GM21717 (cell line): ENCODE data around the gene RNF223.

ENCODE experiments used
- ATAC-seq: cut with Tn5 transposase; IDR thresholded peaks from one replicate; pipeline ENCODE4 v1.9.1; 2021; ENCODE audit warnings: mild to moderate bottlenecking, moderate library complexity; ENCODE audit not compliant: unreplicated experiment

The RNF223 gene

DNA sequence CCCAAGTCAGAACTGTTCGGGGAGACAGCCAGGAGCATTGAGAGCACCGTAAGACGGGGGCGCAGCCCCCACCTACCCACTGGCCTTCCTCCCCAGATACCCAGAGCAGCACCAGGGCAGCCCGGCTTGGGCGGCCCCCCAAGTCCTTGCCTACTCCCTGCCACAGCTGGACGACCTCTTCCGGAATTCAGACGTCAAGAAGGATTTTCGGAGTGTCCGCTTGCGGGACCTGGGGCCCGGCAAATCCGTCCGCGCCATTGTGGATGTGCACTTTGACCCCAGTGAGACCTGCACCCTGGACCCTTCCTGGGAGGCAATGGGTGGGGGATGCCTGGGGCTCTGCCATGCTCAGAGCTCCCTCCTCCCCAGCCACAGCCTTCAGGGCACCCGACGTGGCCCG is 26.7 kb downstream of the RNF223 start:
- no peak for ATAC-seq

DNA sequence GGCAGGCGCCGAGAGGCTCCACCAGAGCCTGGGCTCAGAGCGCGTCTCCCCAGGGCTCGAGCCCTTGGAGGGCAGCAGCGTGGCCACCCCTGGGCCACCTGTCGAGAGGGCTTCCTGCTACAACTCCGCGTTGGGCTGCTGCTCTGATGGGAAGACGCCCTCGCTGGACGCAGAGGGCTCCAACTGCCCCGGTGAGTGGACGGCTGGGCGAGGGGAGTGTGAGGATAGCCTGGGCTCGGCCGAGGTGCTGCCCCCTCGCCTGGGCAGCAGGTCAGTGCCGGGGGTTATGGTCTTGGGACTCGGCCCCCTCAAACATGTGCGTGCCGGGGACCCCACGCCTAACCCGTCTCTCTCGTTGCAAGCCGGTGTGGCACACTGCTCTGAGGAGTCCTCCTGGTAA is 27.3 kb downstream of the RNF223 start:
- no peak for ATAC-seq

DNA sequence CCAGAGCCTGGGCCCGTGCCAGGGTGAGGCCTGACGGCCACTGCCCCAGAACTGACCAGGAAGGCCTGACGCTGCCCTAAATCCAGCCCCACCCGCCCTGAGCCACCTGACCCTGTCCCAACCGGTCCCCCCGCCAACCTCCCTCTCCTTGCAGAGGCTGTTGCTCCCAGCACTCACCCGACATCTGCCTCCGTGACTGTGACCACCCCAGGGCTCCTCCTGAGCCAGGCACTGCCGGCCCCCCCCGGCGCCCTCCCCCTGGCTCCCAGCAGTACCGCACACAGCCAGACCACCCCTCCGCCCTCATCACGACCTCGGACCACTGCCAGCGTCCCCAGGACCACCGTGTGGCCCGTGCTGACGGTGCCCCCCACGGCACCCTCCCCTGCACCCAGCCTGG is 27.9 kb downstream of the RNF223 start:
- no peak for ATAC-seq

DNA sequence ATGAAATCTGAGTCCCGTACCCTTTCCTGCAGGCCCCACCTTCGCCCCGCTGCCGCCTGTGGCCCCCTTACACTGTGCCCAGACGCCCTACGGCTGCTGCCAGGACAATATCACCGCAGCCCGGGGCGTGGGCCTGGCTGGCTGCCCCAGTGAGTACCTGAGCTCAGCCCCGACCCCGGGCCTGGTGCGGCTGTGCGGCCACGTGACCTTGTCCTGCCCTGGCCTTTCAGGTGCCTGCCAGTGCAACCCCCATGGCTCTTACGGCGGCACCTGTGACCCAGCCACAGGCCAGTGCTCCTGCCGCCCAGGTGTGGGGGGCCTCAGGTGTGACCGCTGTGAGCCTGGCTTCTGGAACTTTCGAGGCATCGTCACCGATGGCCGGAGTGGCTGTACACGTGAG is 29.0 kb downstream of the RNF223 start:
- no peak for ATAC-seq

DNA sequence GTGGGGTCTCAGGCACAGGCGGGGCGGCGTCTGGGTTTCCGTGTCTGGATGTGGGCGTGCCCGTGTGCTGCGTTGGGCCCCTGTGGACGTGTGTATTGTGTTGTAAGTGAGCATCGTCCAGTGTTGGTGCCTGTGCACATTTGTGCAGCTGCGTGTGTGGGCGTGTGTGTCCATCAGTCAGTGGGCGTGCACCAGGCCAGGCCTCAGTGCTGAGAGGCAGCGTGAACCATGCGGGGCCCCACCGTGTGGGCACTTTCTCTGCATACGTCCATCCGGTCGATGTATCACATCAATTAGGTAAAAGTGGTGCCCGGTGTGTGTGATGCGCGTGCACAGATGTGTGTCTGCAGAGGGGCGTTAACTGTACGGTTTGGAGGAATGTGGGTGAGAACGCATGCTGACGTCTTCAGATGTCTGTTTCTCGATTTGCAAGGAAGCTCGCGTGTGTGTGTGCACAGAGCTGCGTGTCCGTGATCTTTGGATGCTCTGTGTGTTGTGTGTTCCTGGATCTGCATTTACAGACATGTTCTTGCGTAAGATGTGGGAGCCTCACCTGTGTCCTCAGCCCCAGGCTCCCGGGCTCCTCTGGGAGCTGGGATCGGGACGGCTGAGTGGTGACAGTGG is 29.5 kb downstream of the RNF223 start:
- ATAC-seq = no peak

DNA sequence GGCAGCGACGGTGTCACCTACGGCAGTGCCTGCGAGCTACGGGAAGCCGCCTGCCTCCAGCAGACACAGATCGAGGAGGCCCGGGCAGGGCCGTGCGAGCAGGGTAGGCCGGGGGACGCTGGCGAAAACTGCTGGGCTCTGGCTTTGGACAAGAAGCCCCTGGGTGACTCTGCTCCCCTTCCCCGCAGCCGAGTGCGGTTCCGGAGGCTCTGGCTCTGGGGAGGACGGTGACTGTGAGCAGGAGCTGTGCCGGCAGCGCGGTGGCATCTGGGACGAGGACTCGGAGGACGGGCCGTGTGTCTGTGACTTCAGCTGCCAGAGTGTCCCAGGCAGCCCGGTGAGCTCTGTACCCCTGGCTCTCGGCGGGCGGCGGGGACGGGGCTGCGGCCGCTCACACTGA is 30.2 kb downstream of the RNF223 start:
- ATAC-seq = no peak

DNA sequence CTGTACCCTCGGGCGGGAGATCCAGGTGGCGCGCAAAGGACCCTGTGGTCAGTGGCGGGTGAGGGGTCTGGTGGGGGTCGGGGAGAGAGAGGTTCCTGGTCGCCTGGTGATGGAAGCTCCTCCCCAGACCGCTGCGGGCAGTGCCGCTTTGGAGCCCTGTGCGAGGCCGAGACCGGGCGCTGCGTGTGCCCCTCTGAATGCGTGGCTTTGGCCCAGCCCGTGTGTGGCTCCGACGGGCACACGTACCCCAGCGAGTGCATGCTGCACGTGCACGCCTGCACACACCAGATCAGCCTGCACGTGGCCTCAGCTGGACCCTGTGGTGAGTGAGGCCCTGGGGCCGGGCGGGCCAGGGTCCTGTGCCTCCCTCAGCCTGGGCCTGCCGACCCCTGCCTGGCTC is 30.7 kb downstream of the RNF223 start:
- ATAC-seq = no peak

DNA sequence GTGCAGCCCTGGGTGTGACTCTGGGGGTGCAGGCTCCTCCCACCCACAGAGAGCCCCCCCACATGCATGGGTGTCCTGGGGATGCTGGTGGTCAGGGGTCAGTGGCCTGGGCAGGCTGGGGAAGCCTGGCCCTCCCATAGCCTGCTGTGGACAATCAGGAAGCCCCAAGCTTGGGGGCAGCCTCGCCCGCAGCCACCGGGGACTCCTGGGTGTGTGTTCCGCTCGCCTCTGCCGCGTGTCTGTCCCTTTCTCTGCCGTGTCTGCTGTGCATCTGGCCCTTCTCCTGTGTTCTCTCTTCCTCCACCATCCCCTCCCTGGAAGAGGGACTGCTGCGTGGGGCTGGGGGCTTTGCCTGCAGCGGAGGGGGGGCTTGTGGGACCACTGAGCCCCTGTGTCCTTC is 31.3 kb downstream of the RNF223 start:
- no peak for ATAC-seq

DNA sequence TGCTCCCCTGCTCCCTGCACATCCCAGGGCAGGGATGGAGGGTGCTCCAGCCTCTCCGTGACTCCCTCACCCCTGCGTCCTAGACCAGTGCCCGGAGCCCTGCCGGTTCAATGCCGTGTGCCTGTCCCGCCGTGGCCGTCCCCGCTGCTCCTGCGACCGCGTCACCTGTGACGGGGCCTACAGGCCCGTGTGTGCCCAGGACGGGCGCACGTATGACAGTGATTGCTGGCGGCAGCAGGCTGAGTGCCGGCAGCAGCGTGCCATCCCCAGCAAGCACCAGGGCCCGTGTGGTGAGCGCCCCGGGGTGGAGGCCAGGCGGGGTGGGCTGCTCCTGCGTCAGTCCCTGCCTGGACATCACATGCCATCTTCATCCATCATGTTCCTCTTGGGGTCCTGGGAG is 32.2 kb downstream of the RNF223 start:
- no peak for ATAC-seq

DNA sequence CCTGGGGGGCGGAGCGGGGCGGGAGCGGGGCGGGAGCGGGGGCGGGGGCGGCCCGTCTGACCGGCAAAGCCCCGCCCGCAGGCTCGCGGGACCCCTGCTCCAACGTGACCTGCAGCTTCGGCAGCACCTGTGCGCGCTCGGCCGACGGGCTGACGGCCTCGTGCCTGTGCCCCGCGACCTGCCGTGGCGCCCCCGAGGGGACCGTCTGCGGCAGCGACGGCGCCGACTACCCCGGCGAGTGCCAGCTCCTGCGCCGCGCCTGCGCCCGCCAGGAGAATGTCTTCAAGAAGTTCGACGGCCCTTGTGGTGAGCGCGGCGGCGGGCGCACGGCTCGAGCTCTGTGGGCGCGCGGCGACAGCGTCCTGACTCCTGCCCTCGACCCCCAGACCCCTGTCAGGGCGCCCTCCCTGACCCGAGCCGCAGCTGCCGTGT is 33.0 kb downstream of the RNF223 start:
- ATAC-seq = no peak

DNA sequence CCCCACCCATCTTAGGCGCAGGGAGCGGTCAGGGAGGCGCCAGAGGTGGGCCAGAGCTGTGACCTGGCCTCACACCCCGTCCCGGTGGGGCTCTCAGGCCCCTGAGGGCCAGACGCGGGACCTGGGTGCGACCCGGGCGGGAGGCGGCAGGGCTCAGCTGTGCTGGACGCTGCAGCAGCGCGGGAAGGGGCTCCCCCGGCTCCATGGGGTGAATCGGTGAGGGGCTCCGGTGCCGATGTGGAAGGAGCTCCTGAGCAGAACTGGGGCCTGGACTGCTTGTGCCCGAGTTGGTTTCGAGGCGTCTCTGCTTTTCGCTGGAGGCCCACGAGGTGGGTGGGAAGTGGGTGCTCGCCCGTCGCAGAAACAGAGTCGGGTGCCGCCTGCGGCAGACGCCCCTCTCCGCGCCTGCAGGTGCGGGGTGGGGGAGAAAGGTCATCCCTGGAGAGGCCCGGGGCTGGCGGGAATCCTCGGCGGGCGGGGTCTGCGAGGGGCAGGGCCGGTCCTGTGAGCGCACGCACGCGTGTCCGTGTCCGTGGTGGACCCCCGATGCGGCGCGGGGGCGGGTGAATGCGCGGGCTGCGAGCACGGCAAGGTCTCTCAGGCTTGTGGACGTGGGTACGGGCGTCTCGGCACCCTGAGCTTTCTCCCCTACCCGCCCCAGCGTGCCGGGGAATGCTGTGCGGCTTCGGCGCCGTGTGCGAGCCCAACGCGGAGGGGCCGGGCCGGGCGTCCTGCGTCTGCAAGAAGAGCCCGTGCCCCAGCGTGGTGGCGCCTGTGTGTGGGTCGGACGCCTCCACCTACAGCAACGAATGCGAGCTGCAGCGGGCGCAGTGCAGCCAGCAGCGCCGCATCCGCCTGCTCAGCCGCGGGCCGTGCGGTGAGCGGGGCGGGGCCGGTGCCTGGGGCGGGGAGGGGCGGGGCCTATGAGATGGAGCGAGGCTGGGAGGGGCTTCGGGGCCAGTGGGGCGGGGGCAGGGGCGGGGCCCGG is 33.8 kb downstream of the RNF223 start:
- no peak for ATAC-seq

DNA sequence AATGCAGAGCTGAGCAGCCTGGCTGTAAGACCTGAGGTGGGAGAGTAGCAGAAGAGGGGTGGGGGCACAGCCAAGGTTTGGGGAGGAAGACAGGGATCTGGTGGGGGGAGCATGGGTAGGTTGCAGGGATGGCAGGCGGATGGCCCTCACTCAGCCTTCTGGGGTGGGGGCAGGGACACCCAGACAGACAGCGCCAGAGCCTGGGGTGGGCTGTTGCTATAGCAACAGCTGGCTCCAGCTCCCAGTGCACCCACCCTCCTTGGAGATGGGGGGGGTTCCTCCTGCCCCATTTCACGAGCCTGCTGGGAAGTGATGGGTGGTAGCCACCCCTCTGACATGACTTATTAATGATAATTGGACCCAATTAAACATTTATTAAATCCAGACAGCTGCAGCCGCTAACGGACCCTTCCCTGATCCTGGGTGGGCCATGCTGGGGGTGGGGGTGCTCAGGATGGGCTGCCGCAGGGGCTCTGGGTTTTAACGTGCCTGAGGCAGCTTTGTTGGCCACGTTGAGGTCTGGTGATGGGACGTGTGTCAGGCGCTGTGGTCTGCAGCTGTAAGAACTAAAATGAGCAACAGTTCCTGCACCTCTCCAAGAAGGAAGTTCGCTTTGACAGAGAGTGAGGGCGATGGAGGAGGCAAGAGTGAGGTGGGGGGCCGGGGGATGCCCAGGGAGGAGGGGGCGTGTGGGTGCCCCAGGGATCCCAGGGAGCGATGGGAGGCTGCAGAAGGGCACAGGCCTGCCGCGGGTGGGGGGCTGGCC is 34.8 kb downstream of the RNF223 start:
- ATAC-seq = no peak

DNA sequence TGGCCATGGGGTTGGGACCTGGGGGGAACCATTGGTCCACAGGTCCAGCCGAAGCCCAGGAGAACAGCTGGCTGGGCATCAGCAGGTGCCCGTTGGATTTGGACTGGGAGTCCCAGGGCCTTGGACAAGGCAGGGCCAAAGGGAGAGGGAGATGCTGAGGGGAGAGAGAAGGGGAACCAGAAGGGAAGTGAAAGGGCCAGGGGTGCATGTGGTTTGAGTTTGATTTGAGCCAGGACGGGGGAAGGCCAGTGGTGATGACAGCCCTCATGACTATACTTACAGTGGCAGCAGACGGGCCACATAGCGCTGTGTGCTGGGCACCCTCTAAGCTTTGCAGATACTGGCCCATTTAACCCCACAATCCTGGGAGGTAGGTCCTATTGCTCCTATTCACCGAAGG is 35.4 kb downstream of the RNF223 start:
- ATAC-seq = no peak

DNA sequence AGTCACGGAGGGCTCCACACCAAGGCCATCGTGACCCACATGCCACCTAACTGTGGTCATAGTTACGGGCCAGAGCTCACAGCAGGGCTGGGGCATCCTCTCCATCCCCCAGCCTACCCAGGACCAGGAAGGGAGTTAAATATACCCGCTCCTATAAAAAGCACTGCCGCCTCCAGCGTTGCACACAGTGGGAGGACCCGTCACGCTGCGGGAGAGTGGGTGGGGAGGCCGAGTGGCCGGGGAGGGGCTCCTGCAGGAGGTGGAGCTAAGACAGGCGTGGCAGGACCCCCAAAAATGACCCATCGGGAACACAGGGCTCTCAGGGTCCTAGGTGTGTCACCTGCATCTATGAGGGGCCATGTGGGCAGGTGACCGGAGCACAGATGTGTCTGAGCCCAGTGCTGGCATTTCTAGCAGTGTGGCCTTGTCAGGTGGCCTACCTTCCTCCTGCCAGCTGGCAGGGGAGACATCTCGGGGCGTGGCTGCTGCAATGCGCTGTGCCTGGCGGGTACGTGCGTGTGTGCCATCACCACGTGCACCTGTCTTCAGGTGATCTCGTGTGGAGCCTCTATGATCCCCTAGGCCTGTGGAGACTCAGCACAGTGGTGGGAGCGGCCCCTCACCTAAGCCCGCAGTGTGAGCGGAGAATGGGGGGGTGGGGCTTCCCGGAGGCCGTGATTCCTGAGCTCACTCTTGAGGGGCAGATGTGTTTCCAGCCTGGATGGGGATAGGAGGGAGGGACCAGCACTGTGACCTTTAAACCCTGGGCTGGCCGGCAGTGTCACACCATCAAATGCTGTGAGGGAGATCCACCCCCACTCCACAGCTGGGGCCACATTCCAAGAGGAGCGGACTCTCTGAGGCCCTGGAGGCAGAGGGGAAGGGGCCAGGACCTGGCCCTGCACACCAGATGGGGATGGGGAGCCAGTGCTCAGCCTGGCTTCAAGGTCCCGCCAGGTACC is 36.5 kb downstream of the RNF223 start:
- no peak for ATAC-seq

DNA sequence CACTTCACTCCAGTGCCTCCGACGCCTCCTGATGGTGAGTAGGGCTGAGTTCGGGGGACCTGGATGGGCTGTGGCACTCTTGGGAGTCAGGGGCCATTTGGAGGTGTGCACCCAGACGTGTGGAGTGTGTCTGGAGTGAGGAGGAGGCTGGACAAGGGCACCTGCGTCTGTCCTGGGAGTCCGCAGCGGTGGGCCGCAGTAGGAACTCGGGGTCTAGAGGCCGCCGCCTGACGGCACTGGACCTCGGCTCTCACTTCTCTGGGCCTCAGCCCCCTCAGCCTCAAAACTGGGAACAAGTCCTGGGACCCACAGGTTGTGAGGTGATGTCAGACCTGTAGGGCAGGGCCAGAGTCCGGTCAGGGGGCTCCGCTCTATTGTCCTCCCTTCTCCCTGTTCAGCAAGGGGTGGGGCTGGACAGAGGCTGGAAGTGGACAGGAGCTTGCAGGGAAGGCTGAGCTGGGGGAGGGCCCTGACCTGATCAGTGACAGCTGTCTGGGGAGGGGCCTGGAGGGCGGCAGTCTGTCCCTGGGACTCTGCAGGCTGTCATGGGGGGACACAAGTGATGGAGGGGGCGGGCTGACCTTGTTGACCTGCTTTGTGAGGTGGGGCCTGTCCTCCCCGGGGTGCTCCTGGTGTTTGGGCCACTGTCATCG is 38.7 kb downstream of the RNF223 start:
- no peak for ATAC-seq

DNA sequence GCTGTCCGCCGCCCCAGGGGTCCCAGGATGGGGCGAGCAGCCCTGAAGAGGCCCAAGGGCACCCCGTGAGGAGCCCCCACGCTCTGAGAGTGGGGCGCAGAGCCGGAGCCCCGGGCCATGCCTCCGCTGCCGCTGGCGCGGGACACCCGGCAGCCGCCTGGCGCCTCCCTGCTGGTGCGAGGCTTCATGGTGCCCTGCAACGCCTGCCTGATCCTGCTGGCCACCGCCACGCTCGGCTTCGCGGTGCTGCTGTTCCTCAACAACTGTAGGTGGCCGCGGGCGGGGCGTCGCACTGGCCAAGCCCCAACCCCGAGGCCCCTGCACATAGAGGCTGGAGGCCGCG is 39.7 kb downstream of the RNF223 start:
- no peak for ATAC-seq

DNA sequence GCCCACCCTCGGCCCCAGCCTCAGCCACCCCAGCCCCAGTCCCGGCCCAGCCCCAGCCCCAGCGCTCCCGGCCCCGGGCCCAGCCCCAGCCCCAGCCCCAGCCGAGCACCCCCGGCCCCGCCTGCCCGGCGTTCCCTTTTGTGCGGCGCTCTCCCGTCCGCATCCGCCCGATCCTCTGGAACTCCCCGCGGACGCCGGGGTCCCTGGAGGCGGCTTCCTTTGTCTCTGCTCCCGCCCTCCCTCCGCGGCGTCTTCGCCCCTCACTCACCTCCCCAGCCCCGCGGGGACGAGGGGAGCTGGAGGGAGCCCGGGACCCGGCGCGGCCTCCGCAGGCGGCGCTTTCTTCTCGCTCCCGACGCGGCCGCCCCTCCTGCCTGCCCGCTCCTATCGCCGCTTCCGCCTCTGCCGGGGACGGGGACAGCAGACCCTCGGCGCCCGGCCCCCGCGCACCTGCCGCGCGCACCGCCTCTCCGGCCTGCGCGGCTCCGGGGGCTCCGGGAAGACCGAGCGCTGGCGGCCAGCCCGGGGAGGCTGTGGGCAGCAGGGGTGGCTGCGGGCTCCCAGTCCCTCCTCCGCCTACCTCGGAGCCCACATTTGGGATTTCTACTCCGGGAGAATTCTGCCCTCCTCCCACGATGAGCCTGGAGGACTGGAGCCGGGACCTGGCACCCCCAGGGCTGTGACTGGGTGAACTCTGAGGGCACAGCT is 40.2 kb downstream of the RNF223 start:
- ATAC-seq = no peak

DNA sequence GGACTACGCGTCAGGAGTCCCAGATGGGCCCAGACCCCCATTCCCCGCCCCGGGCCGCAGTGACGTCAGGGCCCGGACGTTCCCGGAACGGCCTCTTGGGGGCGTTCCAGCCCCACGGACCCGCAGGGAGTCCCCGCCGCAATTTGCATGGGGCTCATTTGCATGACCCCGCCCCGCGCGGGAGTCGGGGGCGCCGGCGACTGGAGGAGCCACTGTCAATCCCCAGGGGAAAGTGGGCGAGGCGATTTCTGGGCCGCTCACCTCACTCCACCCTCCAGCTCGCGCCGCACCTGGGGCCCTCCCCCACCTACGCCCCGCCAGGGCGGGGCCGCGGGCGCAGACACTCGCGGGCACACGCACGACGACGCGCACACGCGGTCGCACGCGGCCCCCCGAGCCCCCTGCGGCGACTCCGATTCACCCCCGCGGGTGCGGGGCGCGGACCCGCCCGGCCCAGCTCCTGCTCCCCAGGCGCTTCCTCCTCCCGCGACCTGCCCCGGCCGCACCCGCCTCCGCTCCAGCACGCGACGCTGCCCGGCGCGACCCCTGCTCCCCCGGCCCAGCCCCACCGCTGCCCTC is 41.0 kb downstream of the RNF223 start:
- peak; percentile 58 for ATAC-seq

DNA sequence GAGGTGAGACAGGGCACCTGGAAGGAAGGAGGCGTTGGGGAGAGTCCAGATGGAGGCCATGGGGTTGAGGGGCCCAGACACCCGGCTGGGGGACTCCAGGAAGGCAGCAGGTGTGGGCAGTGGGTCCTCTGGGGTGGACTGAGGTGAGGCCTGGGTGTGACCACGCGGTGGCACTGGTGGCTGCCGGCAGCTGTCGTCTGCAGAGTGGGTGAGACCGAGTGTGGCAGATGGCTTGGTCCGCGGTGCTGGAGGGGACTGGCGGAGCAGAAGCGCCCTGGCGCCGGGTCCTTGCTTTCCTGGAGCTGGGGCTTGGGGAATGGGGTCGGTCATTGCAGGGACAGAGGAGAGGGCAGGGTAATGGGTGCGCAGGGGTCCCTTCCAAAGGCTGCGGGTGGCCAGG is 41.7 kb downstream of the RNF223 start:
- ATAC-seq = no peak
